Transverse colon (tissue), 4 donors: ENCODE results near the gene FAM161B.

ENCODE experiments used
- CTCF ChIP-seq, 5 experiments: fragments of 200-600 bp in 3 of 5; fragments of 450-650 bp in 2 of 5; sonication (generic) in 3 of 5; IDR thresholded peaks; 1 replicate in 2 of 5; 2 replicates in 3 of 5; pipeline ENCODE4 v1.5.1; 2016 to 2017; ENCODE audit warnings: antibody characterized with exemption in 5 of 5, inconsistent platforms in 3 of 5, mild to moderate bottlenecking in 2 of 5, moderate library complexity in 1 of 5
- EP300 ChIP-seq: sonication (generic); formaldehyde crosslinking; IDR thresholded peaks from one replicate; pipeline ENCODE4 v1.6.1; 2017; ENCODE audit warnings: antibody characterized with exemption, low read depth
- POLR2A ChIP-seq: fragments of 450-650 bp; IDR thresholded peaks from one replicate; pipeline ENCODE4 v1.6.1; 2016; ENCODE audit warnings: antibody characterized with exemption, mild to moderate bottlenecking, moderate library complexity
- POLR2AphosphoS5 ChIP-seq, 3 donors: sonication (generic); formaldehyde crosslinking; IDR thresholded peaks; one replicate each; pipeline ENCODE4 v1.6.1; 2016; ENCODE audit warnings: antibody characterized with exemption in 3 of 3

DNA sequence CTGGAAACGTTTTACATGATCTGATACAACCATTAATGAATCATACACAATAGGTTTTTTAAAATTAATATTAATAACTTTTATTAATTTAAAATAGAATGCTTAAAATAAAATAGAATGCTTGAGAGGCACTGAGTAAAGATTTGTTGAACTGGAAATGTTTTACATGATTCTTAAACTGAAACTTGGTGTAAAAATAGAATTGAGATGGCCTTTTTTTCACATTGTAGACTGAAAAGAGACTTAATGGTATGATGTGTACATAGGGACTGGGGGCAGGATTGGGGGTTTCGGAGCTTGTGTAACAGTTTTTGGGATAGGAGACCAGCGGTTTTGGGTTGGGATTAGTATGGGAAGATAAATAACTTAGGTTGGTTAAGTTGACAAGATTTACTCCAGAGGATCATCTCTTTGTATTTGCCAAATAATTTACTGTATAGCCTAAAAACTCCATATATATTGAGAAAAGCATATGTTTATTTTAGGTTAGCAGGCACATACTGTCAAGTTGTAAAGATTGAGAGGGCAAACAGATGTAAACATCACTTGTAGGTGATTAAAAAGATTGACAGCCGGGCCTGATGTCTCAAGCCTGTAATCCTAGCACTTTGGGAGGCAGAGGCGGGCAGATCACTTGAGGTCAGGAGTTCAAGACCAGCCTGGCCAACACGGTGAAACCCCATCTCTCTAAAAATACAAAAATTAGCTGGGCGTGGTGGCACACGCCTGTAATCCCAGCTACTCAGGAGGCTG is 65.3 kb downstream of the FAM161B start:
- no peak for TF ChIP-seq POLR2AphosphoS5 (IDR thresholded peaks at IDR 0.05)
- no peak for TF ChIP-seq CTCF (IDR thresholded peaks at IDR 0.05)
- TF ChIP-seq POLR2A = no peak
- no peak for TF ChIP-seq EP300
